HFFc6 (cell line): Measurements from ENCODE around the gene STMP1. TPM values are rescaled to one million over a fixed set of nuclear protein-coding genes. Genes with fewer than 3 reads are reported as not detected.

Source experiments
- DNase-seq: peaks from one replicate; pipeline ENCODE4 v3.0.0-alpha.2; 2018
- H3K27ac Mint-ChIP-seq: 2 replicates; pipeline ENCODE4 v1.8.0; 2020; ENCODE audit warnings: mild to moderate bottlenecking, mixed read lengths
- H3K27me3 Mint-ChIP-seq: 2 replicates; pipeline ENCODE4 v1.8.0; 2021; ENCODE audit warnings: mild to moderate bottlenecking, moderate library complexity, mixed read lengths; ENCODE audit not compliant: insufficient read depth
- H3K36me3 Mint-ChIP-seq: 2 replicates; pipeline ENCODE4 v1.8.0; 2021; ENCODE audit warnings: low read depth, mixed read lengths
- H3K4me1 Mint-ChIP-seq: 2 replicates; pipeline ENCODE4 v1.8.0; 2020; ENCODE audit warnings: low read depth, mixed read lengths
- H3K4me3 Mint-ChIP-seq: 2 replicates; pipeline ENCODE4 v1.8.0; 2020; ENCODE audit warnings: mild to moderate bottlenecking, moderate library complexity, mixed read lengths
- H3K9me3 Mint-ChIP-seq: 2 replicates; pipeline ENCODE4 v1.8.0; 2020; ENCODE audit warnings: mild to moderate bottlenecking, mixed read lengths
- CTCF ChIP-seq: fragments of 200-600 bp; sonication (generic); IDR thresholded peaks from 2 replicates; pipeline ENCODE4 v1.5.0; 2021; ENCODE audit warnings: antibody characterized with exemption, mild to moderate bottlenecking
- total RNA-seq, 6 experiments: library from RNA; stranded (reverse); fragmentation: NEBNext Ultra II Directional; extraction: Animal tissue kit (Norgen Biotek cat#: 25700); gene quantifications; 2 replicates in 1 of 6; 3 replicates in 5 of 6; pipeline ENCODE4 v1.2.3, GENCODE V29; 2021

The STMP1 gene
- total RNA-seq, 6 experiments from 2014 or later: 40.0 to 58.1 (median 51.7) TPM

GRCh38 chr7:135704074-135704473 is 41.8 kb downstream of the STMP1 start:
- TF ChIP-seq CTCF: peak; percentile 53; the same call in 1 of the 2 replicates
- Mint-ChIP-seq H3K4me3 (no peak overlapping the region), H3K27me3 (0 out of 2 replicates have a peak, but pooled peaks cover 2% of the 10 kb centered on the region), H3K4me1 (peaks cover 10% of the 10 kb centered on the region), H3K27ac (no peak overlapping the region), H3K9me3 (no peaks in the 10 kb centered on the region), H3K36me3 (peaks cover 6% of the 10 kb centered on the region)
- no peak for DNase-seq

GRCh38 chr7:135704698-135705097 is 42.4 kb downstream of the STMP1 start:
- TF ChIP-seq CTCF: no peak
- Mint-ChIP-seq H3K27me3 (0 out of 2 replicates have a peak, but pooled peaks cover 2% of the 10 kb centered on the region), H3K36me3 (peaks cover 6% of the 10 kb centered on the region; the same call in 1 of the 2 replicates), H3K27ac (no peak overlapping the region), H3K9me3 (no peaks in the 10 kb centered on the region), H3K4me3 (no peak overlapping the region), H3K4me1 (peaks cover 16% of the 10 kb centered on the region)
- no peak for DNase-seq

- Mint-ChIP-seq H3K4me3 (no peak overlapping the region), H3K27ac (no peak overlapping the region), H3K36me3 (peaks cover 6% of the 10 kb centered on the region; the same call in 1 of the 2 replicates), H3K4me1 (peaks cover 20% of the 10 kb centered on the region), H3K9me3 (no peaks in the 10 kb centered on the region), H3K27me3 (0 out of 2 replicates have a peak, but pooled peaks cover 2% of the 10 kb centered on the region)
- no peak for TF ChIP-seq CTCF
- no peak for DNase-seq
Observed at GRCh38 chr7:135706038-135706742, 43.9 kb downstream of the STMP1 start.

GRCh38 chr7:135706858-135707569 is 44.7 kb downstream of the STMP1 start:
- peaks cover 20% of the 10 kb centered on the region for H3K4me1 Mint-ChIP-seq
- H3K27ac Mint-ChIP-seq: 0 out of 2 replicates have a peak overlapping the region, but pooled peaks have one; percentile 1
- 0 out of 2 replicates have a peak, but pooled peaks cover 2% of the 10 kb centered on the region for H3K27me3 Mint-ChIP-seq
- no peaks in the 10 kb centered on the region for H3K9me3 Mint-ChIP-seq
- TF ChIP-seq CTCF: no peak
- H3K4me3 Mint-ChIP-seq: no peak overlapping the region
- peaks cover 6% of the 10 kb centered on the region; the same call in 1 of the 2 replicates for H3K36me3 Mint-ChIP-seq
- DNase-seq: no peak

- H3K27me3 Mint-ChIP-seq: 0 out of 2 replicates have a peak, but pooled peaks cover 2% of the 10 kb centered on the region
- peaks cover 6% of the 10 kb centered on the region; the same call in 1 of the 2 replicates for H3K36me3 Mint-ChIP-seq
- H3K27ac Mint-ChIP-seq: no peak overlapping the region
- no peak overlapping the region for H3K4me3 Mint-ChIP-seq
- H3K9me3 Mint-ChIP-seq: no peaks in the 10 kb centered on the region
- no peak for TF ChIP-seq CTCF
- peaks cover 25% of the 10 kb centered on the region for H3K4me1 Mint-ChIP-seq
- DNase-seq: no peak
Observed at GRCh38 chr7:135707570-135707966, 45.3 kb downstream of the STMP1 start.
